Limb (tissue), 2 donors: ENCODE measurements around the gene DDAH1.
A peak's percentile ranks its signal among the peaks of the same experiment; 100 is the strongest.

Experiments
- DNase-seq, 2 donors: peaks; one replicate each; pipeline ENCODE4 v3.0.0-alpha.2; 2016; ENCODE audit errors: extremely low spot score in 2 of 2

The DDAH1 gene

DNA sequence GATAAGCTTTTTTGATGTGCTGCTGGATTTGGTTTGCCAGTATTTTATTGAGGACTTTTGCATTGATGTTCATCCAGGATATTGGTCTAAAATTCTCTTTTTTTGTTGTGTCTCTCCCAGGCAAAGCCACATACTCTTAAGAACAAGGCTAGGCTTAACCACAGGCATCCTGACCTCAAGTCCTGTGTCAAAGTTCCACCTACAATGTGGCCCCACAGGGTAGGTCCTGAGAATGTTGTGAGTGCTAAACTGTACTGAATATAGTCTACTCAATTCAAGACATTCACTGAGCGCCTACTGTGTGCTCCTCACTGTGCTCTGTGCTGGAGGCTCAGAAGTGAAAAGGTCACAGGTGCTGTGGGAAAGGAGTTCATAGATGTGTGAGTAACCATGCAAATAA, 20.6 kb downstream of the DDAH1 start:
- DNase-seq = no peak

DNA sequence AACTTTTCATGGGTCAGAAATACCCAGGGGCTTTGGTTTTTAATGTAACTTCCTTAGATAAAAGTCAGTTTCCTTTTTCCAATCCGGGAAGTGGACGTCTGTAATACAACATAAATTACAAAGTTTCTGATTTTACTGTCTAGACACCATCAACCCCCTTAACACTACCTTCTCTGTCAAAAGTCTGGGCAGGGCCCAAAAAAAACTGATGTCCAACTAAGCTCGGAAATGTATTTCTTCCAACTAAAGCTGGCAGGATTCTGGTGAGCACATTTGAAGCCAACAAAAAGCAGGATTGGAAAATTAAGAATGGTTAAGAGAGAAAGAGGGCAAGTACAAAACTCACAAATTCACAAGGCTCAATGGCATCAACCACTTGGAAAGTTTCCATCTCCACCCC, 24.3 kb downstream of the DDAH1 start:
- peak in 1 of 2 donors; percentile 53 for DNase-seq

DNA sequence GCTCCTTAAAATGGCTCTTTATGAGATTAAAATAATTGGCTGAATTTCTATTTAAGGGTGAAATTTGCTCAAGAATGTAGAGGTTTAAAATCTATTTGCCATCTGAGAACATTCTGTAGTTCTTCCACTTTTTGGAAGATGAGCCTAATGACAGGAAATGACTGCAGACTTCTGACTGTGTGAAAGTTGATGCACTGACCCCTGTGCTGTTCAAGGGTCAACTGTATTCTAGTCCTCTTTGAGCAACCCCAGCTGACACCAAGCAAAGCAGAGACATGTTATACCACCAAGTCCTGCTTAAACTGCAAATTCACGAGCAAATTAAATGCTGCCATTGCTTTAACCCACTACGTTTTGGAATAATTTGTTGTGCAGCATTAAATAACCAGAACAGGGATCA, 26.6 kb downstream of the DDAH1 start:
- no peak for DNase-seq

DNA sequence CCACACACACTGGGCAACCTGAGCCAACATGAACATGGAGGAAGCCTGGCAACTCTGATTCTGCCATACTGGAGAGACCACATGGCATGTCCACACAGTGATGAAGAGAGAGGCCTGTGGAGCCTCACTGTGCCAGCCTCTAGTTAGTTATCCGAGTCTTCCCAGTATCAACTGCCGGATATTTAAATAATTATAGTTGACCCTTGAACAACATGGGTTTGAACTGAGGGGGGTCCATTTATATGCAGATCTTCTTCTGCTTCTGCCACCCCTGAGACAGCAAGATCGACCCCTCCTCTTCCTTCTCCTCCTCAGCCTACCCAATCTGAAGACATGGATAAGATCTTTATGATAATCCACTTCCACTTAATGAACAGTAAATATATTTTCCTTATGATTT, 27.8 kb downstream of the DDAH1 start:
- no peak for DNase-seq

DNA sequence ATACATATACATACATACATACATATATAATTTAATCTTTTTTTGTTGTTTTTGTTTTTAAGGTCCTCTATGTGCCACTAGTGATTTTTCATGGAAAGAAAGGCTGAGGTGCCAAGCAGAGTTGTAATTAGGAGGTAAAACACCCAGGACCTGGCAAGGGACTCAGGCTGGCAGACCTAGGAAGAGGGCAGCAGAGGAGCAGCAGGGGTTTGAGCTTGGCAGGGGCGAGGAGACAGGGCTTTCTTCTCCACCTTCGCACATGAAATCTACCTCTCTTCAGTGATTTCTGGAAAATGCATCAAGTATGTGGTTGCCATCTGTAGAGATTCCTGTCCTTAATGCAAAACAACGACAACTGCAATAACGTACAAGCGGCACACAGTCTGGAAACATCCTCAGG, 31.9 kb downstream of the DDAH1 start:
- no peak for DNase-seq

DNA sequence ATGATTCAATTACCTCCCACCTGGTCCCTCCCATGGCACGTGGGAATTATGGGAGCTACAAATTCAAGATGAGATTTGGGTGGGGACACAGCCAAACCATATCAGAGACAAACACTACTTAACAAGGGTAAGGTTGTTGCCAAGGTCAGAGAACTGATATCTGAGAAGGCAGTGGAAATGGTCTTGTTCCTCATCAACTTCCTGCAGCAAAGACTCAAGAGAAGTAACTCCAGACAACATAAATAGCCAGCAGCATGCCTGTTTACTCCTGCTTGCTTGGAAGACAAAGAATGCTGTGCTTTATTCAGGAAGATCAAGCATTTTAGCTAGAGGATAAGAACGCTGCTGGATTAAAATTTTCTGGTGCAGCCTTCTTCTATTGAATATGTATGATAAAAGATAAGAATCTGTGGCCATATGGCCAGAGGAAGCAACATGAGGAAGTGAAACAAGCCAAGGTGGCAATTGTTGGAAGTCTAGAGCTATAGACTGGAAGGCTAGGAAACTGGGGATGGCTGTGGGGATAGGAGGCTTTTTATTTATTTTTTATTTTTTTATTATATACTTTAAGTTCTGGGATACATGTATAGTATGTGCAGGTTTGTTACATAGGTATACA, 36.4 kb downstream of the DDAH1 start:
- no peak for DNase-seq

DNA sequence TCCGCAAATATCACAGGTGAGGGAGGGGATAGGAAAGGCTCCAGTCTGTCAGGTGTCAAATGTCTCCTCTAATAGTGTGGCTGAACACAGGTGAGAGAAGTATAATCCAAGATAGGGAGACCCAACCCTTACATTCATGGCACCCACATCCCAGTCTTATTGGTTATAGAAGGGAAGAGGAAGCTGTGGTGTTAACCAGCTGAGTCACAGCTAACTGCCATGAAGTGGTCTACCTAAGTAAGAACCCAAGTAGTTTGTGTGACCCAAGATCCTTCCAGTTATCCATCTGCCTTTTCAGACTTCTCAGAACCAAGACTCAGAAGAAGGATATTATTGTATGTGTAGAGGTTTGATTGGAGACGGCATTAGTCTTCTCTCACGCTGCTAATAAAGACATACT, 37.1 kb downstream of the DDAH1 start:
- DNase-seq = no peak

DNA sequence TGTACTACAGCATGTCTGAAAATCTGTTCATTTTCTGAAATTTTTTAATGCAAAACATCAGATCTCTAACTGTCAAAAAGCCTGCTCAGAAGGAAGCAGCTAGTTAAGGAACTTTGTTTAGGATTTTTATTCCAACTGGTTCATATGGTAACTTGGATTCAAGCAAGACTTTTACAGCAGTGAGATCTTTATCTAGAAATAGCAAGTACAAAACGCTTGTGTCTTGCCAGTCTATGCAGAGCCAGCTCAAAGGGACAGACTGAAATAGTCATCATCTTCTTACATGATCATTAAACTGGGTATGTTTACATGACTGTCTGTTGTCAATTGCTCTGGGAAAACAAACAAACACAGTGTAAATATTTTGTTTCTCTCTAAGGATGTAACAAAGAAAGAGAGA, 37.6 kb downstream of the DDAH1 start:
- no peak for DNase-seq

DNA sequence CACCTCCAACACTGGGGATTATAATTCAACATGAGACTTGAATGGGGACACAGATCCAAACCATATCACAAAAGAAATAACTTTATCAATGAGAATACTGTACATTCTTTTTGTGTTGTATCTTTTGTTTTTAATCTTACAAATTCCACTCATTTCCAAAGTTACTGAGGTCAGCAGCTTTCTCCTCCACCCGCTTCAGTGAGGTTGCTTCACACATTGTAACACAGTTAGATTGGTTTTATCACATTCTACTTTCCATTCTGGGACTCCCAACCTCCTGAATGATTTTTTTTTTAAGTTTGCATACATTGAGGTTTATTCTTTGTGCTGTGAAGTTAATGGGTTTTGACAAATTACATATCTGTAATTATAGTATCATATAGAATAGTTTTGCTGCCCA, 43.8 kb downstream of the DDAH1 start:
- no peak for DNase-seq

DNA sequence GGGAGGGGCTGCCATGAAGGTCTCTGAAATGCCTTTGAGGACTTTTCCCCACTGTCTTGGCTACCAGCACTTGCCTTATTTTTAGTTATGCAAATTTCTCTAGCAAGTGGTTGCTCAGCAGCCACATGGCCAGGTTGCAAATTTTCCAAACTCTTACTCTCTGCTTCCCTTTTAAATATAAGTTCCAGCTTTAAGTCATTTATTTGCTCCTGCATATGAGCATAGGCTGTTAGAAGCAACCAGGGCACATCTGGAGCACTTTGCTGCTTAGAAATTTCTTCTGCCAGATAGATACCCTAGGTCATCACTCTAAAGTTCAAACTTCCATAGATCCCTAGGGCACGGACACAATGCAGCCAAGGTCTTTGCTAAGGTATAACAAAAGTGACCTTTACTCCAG, 44.8 kb downstream of the DDAH1 start:
- DNase-seq = no peak

DNA sequence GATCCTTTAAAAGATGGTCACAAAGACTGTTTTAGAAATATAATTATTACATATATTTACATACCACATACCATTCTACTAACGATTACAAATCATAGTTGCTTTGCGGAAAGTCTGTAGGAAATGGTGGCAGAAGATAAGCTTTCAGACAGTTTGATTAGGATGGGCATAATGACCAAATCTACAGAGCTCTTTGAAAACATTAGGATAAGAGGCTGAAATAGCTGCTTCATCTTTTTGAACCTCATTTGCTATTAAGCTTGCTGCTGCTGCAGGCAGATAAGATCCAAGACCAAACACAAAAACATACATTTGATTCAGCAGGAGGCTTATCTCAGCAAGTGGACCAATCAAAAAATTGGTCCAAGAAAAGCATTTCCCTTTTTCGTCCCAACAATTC, 47.1 kb downstream of the DDAH1 start:
- no peak for DNase-seq

DNA sequence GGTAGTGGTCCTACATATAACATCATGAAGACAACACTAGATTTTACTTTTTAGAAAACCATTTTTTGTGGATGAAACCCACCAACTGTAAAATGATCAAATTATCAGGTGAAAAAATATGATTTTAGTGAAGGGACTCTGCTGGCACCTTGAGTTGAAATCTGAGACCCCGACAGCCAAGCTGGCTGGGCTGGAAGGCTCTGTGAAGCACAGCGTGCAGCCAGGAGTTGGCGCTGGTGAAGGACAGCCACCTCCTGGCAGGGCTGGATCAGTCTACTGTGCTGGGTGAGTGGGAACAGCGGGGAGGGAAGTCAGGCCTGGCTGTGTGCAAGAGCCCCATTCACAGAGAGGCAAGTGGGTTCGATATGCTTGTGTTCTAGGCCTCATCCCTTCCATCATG, 47.9 kb downstream of the DDAH1 start:
- DNase-seq = no peak

DNA sequence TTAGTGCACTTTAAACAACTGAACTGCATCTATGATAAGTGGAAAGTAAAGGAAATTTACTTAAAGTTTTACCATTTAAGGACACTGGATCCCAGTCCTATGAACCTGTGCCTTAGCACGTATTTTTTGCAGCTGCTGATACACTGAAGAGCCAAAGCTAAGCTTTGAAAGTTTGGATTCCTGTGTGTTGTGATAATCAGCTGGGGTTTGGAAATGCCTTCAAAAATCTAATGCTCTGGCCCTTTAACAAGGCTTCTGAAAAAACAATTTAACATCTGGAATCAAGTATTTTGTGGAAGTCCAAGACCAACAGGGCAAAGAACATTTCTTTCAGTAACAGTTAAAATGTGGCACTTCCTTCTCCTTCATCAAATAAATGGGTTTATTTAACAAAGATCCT, 51.8 kb downstream of the DDAH1 start:
- peak in 1 of 2 donors; percentile 56 for DNase-seq

DNA sequence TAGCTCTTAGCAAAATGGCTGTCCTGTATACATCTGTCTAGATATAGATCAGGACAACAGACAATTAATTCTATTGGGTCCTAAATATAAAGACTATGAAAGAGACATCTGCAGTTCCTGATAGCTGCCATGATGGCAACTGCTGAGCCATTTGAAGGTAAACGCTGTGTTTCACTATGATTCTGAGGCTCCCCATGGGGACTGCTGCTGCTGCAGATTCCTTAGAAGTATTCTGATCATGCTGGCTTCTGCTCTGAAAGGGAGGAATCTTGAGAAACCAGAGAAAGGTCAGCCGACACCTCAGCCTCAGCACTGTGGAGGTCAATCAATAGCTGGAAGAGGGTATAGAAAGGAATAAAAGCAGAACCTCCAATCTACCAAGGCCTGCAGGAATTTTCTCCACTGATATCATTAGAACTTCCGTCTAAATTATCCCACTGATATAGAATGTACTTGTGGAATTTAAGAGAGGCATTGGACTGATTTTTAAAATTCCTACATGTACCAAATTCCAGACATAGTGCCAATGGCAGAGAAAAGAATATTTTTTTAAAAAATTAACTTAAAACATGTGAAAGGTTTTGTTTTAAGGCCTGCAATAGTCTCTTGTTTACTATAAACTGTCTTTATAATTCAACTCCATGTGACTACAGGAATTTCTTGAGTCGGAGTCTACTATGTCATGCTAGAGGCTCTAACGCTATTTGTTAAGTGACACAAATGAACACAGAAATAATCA, 53.2 kb downstream of the DDAH1 start:
- DNase-seq = no peak

DNA sequence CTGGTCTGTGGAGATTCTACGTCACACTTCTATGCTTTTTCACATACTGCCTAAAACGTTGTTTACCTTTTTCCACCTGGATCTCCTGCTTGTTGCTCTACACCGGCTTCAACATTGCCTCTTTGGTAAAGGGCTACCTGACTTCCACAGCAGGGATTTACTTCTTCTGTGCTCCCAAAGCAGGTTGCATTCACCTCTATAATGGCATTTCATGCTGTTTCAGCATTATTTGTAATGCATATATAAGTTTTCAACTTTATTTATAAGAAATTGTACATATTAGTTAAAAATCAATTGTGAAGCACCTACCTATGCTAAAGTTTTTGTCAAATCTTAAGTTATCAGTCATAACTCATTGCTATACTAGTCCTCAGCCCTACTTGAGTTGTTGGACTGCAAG, 55.4 kb downstream of the DDAH1 start:
- DNase-seq = no peak

DNA sequence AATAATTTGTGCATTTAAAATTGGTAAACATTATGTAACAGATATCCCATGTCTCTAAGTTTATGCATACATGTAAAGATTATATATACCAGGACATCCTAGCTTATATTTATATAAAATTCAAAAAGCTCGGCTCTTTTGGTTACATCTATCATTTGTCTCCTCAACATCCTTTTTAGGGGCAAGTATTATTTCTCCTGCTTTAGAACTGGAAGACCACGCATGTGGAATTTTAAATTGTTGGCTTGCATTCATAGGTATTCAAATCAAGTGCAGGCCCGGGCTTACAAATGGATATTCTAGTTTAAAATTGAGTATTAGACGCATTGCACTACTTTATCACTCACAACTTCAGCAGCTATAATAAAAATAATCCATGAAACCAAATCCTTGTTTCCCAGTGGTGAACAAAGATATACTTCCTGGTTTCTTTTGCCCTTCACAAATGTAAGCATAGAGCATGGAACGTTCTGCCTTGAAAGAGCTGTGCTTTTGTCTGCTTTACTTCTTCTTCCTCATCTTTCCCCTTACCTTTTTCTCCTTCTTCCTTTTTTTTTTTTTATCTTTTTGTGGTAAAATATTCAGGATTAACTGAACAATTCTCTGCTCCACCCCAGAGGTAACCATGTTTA, 57.1 kb downstream of the DDAH1 start:
- no peak for DNase-seq

DNA sequence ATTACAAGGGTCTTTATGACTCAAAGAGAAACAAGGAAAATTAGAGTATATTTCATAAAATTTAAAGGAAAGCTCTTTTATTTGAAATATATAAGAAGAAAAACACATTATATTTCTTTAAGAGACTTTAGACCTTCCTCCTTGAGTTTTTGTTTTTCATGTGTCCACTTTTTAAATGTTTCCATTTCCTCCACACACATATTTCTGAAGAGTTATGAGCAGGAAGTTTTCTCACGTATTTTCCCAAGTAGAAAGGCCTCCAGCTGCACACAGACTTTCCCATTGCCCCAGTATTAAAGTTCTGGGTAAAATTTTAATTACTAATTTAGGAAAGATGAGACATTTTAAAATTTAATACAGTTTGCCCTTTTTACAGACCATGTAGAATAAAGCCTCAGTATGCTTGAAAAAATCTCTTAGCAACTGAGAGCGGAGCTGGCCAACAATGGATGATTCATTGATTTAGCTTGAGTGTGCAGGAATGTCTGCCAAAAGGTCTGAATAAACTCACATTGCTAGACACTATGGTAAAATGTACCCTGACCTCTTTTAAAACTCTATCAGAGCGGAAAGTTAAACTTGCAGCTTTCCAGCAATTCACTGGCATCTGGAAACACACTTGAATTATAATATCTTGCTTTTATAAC, 57.9 kb downstream of the DDAH1 start:
- DNase-seq = peak; percentile 38 to 91

DNA sequence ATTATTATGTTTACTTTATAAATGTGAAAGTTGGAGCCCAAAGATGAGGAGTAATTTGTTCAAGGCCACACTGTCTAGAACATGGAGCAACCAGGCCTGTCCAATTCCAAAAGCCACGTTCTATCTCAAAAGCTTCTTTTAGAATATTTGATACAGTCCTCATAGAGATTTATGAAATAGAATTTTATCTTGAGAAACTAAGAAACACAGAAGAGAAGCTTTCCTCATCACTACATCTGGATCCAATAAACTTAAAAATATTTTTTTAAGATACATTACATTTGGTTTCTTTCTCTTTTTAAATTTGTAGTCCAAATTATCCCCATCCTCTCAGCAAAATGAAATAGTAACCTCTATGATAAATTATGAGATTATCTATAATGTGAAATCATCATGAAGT, 58.9 kb downstream of the DDAH1 start:
- DNase-seq = no peak

DNA sequence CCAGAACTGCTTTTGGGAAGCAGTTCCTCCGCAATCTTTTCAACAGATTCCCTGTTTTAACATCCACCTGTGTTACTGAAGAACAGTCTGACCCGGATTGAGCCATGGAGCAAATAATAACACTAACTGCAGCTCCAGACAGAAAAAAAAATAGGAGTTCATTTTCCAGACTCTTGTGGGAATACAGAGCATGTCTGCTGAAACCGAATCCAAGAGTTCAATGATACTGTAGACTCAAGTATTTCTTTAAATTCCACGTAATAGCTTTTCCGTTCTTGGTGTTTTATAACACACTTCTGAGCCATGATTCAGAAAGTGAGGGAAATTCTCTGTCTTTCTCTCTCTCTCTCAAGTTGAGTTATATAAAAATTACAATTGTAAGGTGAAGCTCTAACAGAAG, 60.6 kb downstream of the DDAH1 start:
- peak in 1 of 2 donors; percentile 77 for DNase-seq

DNA sequence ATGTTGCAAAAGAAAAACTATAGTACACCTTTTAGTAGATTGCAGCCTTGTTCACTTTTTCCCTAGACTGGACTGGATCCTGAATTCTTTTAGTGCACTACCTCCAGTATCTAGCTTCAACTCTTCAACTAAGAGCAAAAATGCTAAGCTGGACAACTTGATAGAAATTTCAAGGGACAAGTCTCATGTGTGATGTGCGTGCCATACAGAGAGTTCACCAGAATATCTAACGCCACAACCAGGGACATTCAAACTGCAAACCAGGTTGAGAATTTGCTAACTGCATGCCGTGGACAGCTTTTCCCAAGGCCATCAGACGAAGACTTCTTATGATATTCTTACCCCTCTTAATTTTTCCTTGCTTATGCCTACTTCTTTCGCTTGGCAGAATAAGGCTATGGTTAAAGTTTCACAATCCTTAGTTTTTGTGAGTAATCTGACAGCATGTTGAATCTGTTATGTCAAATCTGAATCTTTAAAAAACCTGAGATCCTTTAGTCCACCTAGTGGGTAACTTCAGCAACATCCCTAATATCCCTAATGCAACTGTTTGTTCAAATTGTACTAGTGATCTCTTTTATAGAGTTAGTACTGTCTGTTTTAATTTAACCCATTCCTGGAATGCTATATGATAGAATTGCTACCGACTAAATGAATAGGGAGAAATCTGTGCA, 66.4 kb downstream of the DDAH1 start:
- DNase-seq = no peak

DNA sequence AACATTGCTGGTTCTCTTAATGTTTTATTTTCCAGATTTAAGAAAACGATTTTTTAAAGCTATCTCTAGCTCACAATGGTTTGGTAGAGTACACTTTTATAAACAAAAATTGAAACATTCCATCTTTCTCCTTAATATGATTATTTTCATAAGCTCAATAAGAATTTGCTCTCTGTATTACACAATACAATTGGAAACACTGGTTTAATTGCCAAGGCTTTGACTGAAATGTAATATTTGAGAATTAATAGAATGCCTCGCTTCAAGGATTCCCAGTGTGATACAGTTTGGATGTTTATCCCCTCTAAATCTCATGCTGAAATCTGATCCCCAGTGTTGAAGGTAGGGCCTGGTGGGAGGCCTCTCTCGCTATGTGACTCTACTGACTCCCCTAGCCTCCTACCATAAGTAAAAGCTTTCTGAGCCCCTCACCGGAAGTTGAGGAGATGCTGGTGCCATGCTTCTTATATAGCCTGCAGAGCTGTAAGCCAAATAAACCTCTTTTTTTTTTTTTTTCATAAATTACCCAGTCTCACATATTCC, 67.4 kb downstream of the DDAH1 start:
- no peak for DNase-seq

DNA sequence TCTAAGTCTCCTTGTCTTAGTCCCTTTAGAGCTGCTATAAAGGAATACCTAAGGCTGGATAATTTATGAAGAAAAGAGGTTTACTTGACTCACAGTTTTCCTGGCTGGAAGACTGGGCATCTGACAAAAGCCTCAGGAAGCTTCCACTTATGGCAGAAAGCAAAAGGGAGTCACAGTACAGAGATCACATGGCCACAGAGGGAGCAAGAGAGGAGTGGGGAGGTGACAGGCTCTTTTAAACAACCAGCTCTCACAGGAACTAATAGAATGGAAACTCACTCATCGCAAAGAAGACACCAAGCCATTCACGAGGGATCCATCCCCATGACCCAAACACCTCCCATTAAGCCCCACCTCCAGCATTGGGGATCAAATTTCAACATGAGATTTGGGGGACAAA, 68.8 kb downstream of the DDAH1 start:
- no peak for DNase-seq
